Glutamatergic neuron (in vitro differentiated cells): ENCODE measurements around the gene HLA-F. TPM values are rescaled to one million over a fixed set of nuclear protein-coding genes. Genes with fewer than 3 reads are reported as not detected.

Experiments used
- DNase-seq: peaks from one replicate; pipeline ENCODE4 v3.0.0; 2022
- H3K27ac Mint-ChIP-seq: one replicate; pipeline ENCODE4 v1.8.0; 2020; ENCODE audit warnings: mild to moderate bottlenecking, mixed read lengths, inconsistent platforms; ENCODE audit not compliant: unreplicated experiment
- H3K27me3 Mint-ChIP-seq: one replicate; pipeline ENCODE4 v1.8.0; 2020; ENCODE audit warnings: mild to moderate bottlenecking, moderate library complexity, mixed read lengths, inconsistent platforms; ENCODE audit not compliant: unreplicated experiment
- H3K36me3 Mint-ChIP-seq: one replicate; pipeline ENCODE4 v1.8.0; 2020; ENCODE audit warnings: mild to moderate bottlenecking, mixed read lengths, inconsistent platforms; ENCODE audit not compliant: unreplicated experiment
- H3K4me1 Mint-ChIP-seq: one replicate; pipeline ENCODE4 v1.8.0; 2020; ENCODE audit warnings: mild to moderate bottlenecking, low read depth, mixed read lengths, inconsistent platforms; ENCODE audit not compliant: unreplicated experiment
- H3K4me3 Mint-ChIP-seq: one replicate; pipeline ENCODE4 v1.8.0; 2020; ENCODE audit warnings: mild to moderate bottlenecking, mixed read lengths, inconsistent platforms; ENCODE audit not compliant: unreplicated experiment
- H3K9me3 Mint-ChIP-seq: one replicate; pipeline ENCODE4 v1.8.0; 2020; ENCODE audit warnings: mild to moderate bottlenecking, moderate library complexity, mixed read lengths, inconsistent platforms; ENCODE audit not compliant: unreplicated experiment
- total RNA-seq: library from RNA; stranded (reverse); fragmentation: NEBNext Ultra II Directional; extraction: Animal tissue kit (Norgen Biotek cat#: 25700); gene quantifications from one replicate; pipeline ENCODE4 v1.2.1, GENCODE V29; 2021; ENCODE audit not compliant: unreplicated experiment
- TF ChIP-seq, protein P1 (sequence below): fragments of 200-600 bp; sonication (generic); IDR thresholded peaks from one replicate; pipeline ENCODE4 v1.5.0; 2021; ENCODE audit not compliant: partially characterized antibody, unreplicated experiment

HLA-F gene
- total RNA-seq, 1 donor from 2014 or later = 1.9 TPM

DNA sequence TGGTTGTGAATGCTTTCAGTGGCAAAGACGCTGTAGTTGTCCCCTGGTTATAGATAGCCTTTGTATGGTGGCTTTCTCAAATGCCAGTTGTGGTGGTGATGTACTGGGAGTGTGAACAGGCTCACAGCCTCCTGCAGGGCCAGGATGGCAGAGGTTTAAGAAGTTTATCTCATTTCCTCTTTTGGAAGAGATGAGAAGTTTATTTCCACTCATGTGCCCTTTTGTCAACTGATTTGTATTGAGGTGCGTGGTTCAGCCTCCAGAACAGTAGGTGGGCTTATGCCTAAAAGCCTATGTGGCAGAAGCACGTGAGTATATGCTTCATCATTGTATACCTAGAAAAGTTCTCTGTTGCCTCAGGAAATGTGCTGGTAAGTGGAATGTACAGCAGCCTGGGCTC, 28.6 kb upstream of the HLA-F start:
- Mint-ChIP-seq H3K27ac (no peak overlapping the region), H3K9me3 (peaks cover 1% of the 10 kb centered on the region), H3K4me1 (peaks cover 1% of the 10 kb centered on the region), H3K4me3 (no peak overlapping the region), H3K36me3 (peaks cover 11% of the 10 kb centered on the region), H3K27me3 (peaks cover 3% of the 10 kb centered on the region)
- no peak for DNase-seq
- TF ChIP-seq, protein P1, sequence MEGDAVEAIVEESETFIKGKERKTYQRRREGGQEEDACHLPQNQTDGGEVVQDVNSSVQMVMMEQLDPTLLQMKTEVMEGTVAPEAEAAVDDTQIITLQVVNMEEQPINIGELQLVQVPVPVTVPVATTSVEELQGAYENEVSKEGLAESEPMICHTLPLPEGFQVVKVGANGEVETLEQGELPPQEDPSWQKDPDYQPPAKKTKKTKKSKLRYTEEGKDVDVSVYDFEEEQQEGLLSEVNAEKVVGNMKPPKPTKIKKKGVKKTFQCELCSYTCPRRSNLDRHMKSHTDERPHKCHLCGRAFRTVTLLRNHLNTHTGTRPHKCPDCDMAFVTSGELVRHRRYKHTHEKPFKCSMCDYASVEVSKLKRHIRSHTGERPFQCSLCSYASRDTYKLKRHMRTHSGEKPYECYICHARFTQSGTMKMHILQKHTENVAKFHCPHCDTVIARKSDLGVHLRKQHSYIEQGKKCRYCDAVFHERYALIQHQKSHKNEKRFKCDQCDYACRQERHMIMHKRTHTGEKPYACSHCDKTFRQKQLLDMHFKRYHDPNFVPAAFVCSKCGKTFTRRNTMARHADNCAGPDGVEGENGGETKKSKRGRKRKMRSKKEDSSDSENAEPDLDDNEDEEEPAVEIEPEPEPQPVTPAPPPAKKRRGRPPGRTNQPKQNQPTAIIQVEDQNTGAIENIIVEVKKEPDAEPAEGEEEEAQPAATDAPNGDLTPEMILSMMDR = no peak

DNA sequence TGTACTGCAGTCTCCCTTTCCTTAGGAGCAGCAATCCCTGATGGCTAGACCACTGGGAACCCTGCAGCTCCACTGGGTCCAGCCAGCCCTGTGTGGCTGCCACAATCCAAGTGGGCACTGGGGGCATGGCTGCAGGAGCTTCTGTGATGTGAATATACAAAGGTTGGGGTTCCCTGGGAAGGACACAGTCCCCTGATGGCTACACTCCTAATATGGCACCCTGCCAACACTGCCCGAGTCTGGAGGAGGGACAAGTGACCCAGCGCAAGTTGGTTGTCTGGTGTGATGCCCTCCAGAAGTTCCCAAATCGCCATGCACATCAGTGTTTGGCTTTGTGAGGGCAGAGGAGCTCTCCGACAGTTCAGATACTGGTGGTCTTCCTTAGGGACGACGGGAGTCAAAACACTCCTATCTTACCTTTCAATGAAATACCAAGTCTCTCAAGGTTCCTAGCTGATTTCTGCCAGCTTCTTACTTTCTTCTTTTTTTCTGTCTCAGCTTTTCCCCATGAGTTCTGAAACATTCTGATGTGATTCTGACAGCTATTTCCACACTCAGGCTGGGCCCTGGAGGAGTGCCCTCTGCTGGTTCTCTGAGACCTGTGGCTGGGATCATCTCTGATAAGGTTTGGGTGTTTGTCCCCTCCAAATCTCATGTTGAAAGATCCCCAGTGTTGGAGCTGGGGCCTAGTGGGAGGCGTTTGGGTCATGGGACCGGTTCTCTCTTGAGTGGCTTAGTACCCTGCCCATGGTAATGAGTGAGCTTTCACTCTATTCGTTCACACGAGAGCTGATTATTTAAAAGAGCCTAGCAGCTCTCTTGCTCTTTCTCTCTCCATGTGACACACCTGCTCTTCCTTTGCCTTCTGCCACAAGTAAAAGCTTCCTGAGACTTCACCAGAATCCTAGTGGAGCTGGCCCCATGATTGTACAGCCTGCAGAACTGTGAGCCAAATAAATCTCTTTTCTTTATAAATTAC, 26.8 kb upstream of the HLA-F start:
- H3K4me3 Mint-ChIP-seq = no peak overlapping the region
- peak; percentile 29 for DNase-seq
- H3K27ac Mint-ChIP-seq = no peak overlapping the region
- peaks cover 1% of the 10 kb centered on the region for H3K9me3 Mint-ChIP-seq
- peaks cover 3% of the 10 kb centered on the region for H3K27me3 Mint-ChIP-seq
- TF ChIP-seq, protein P1 = no peak
- peaks cover 7% of the 10 kb centered on the region for H3K36me3 Mint-ChIP-seq
- peaks cover 1% of the 10 kb centered on the region for H3K4me1 Mint-ChIP-seq

DNA sequence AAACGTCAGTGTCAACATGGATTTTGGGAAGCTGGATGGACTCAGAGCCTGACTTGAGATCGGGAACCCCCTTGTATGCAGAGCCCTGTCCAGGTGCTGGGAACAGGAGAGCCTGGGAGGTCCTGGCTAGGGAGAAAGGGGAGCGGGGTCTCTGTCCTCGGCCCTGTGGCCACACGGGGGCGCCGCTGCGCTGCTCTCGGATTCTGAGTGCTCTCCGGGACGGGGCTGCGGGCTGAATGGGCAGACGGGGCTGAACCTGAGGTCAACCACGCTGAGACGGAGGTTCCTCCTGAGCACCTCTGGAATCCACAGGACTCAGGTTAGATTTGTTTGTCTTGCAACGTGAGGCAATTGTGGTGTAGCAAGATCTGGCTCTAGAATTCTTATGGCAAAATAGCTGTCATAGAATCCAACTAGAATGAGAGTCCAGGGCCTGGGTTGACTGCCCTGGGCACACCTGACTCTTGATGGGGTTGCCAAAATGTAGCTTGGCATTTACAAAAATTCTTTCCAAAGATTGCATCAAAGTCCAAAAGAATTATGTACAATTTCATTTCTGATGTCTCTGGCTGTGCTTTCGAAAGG, 20.6 kb upstream of the HLA-F start:
- Mint-ChIP-seq H3K4me1 (no peaks in the 10 kb centered on the region), H3K27ac (no peak overlapping the region), H3K36me3 (no peaks in the 10 kb centered on the region), H3K27me3 (peaks cover 4% of the 10 kb centered on the region), H3K4me3 (no peak overlapping the region), H3K9me3 (no peaks in the 10 kb centered on the region)
- TF ChIP-seq, protein P1 = peak; percentile 53
- peak; percentile 77 for DNase-seq

DNA sequence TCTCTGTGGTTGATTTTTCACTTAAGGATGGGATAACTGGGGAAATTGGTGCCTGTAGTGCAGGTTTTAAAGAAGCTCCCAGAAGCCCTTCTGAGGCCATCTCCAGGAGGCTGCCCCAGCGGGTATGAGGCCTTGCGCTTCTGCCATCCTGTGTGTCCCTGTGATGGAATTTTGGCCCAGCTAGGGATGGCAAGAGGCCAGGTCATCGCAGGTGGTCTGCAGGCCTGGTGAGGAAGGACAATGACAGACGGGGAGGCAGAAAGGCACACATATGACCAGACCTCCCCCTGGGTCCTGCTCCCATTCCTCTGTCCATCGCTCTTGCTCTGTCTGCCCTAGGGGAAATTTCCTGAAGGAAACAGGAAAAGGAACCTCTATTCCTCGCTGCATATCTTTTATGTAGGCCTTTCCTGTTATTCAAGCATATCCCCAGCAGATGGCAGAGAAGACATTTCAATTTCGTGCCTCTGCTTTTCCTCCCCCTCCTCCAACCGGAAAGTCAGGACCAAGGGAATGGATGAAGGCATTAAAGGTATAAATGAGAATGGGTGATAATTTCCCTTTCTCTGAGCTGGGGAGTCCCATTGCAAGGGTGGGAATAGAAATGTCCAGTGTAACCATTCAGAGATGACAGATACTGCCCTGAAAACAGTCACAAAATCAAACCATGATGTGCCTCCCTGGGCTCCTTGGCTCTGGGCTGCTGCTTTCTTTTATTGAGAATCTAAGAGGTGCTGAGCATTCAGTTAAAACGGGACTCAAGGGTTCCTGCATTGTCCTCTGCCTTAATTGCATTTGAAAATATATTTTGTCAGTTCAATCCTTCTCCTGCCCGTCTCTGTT, 17.6 kb upstream of the HLA-F start:
- Mint-ChIP-seq H3K4me1 (peaks cover 5% of the 10 kb centered on the region), H3K27ac (no peak overlapping the region), H3K27me3 (peaks cover 2% of the 10 kb centered on the region), H3K4me3 (no peak overlapping the region), H3K9me3 (peaks cover 2% of the 10 kb centered on the region), H3K36me3 (no peaks in the 10 kb centered on the region)
- TF ChIP-seq, protein P1 = peak; percentile 60
- no peak for DNase-seq
